Neural cell (in vitro differentiated cells): ENCODE measurements around the gene XAGE1B. TPM values are rescaled to one million over a fixed set of nuclear protein-coding genes. Genes with fewer than 3 reads are reported as not detected.
"Not testable (repeated sequence)": the region's sequence is repeated elsewhere in the genome, so short reads cannot be mapped to it uniquely, and the experiment has no call there.

ENCODE experiments used
- H2AFZ ChIP-seq: fragments of 200-600, 300-800 bp; sonication (generic), shearing (Covaris generic); 2 replicates; pipeline ENCODE4 v1.6.0; 2014; ENCODE audit warnings: low read depth, mild to moderate bottlenecking, antibody characterized with exemption, low read length, moderate library complexity
- H3F3A ChIP-seq: fragments of 200-600 bp; shearing (Covaris generic); 2 replicates; pipeline ENCODE4 v1.6.1; 2016; ENCODE audit warnings: mild to moderate bottlenecking, moderate library complexity, mixed read lengths, antibody characterized with exemption, low read length; ENCODE audit not compliant: insufficient read depth, poor library complexity, severe bottlenecking
- H3K27ac ChIP-seq: fragments of 200-600, 300-800 bp; sonication (generic), shearing (Covaris generic); 2 replicates; pipeline ENCODE4 v1.5.1; 2014; ENCODE audit warnings: mild to moderate bottlenecking, low read length, moderate library complexity
- H3K27me3 ChIP-seq: fragments of 300-800, 200-600 bp; sonication (generic), shearing (Covaris generic); 2 replicates; pipeline ENCODE4 v1.6.0; 2014; ENCODE audit warnings: mild to moderate bottlenecking, low read depth, low read length, moderate library complexity; ENCODE audit not compliant: insufficient read depth
- H3K36me3 ChIP-seq: fragments of 300-800, 200-600 bp; sonication (generic), shearing (Covaris generic); 2 replicates; pipeline ENCODE4 v1.5.1; 2014; ENCODE audit warnings: mild to moderate bottlenecking, antibody characterized with exemption, low read length, moderate library complexity; ENCODE audit not compliant: insufficient read depth
- H3K4me2 ChIP-seq: fragments of 300-800, 200-600 bp; sonication (generic), shearing (Covaris generic); 2 replicates; pipeline ENCODE4 v1.6.0; 2014; ENCODE audit warnings: mild to moderate bottlenecking, low read length
- H3K4me3 ChIP-seq: fragments of 300-800, 200-600 bp; sonication (generic), shearing (Covaris generic); 2 replicates; pipeline ENCODE4 v1.5.1; 2014; ENCODE audit warnings: mild to moderate bottlenecking, low read length, moderate library complexity
- H3K79me2 ChIP-seq: fragments of 200-600 bp; shearing (Covaris generic); replicated peaks from 2 replicates; pipeline ENCODE4 v1.6.0; 2014; ENCODE audit warnings: mild to moderate bottlenecking, low read length, moderate library complexity; ENCODE audit not compliant: insufficient read depth
- H3K9ac ChIP-seq: fragments of 300-800, 200-600 bp; sonication (generic), shearing (Covaris generic); 2 replicates; pipeline ENCODE4 v1.6.1; 2016; ENCODE audit warnings: mild to moderate bottlenecking, low read length, mixed read lengths
- H3K9me2 ChIP-seq: fragments of 200-600 bp; shearing (Covaris generic); 2 replicates; pipeline ENCODE4 v1.6.1; 2016; ENCODE audit warnings: mild to moderate bottlenecking, low read length, mixed read lengths; ENCODE audit not compliant: insufficient read depth
- H3K9me3 ChIP-seq: fragments of 200-600, 300-800 bp; sonication (generic), shearing (Covaris generic); 2 replicates; pipeline ENCODE4 v1.6.1; 2016; ENCODE audit warnings: mild to moderate bottlenecking, mixed run types, low read length, moderate library complexity, mixed read lengths
- H4K20me1 ChIP-seq: fragments of 200-600 bp; shearing (Covaris generic); 2 replicates; pipeline ENCODE4 v1.6.1; 2016; ENCODE audit warnings: mild to moderate bottlenecking, mixed run types; ENCODE audit not compliant: insufficient read depth
- CTCF ChIP-seq: fragments of 450-650 bp; IDR thresholded peaks from 2 replicates; pipeline ENCODE4 v1.5.1; 2014; ENCODE audit warnings: antibody characterized with exemption, mild to moderate bottlenecking, moderate library complexity; ENCODE audit not compliant: poor library complexity, severe bottlenecking
- EP300 ChIP-seq: fragments of 450-650 bp; conservative IDR thresholded peaks from 2 replicates; pipeline ENCODE4 v1.6.1; 2014; ENCODE audit warnings: antibody characterized with exemption, mild to moderate bottlenecking, moderate library complexity; ENCODE audit not compliant: poor library complexity, severe bottlenecking
- EZH2 ChIP-seq: fragments of 200-600, 300-800 bp; shearing (Covaris generic), sonication (generic); IDR thresholded peaks from 2 replicates; pipeline ENCODE4 v1.6.1; 2014; ENCODE audit warnings: antibody characterized with exemption, low read length, borderline replicate concordance, mild to moderate bottlenecking; ENCODE audit not compliant: insufficient read depth, poor library complexity, severe bottlenecking
- MXI1 ChIP-seq: fragments of 450-650 bp; conservative IDR thresholded peaks from 2 replicates; pipeline ENCODE4 v1.6.1; 2014; ENCODE audit warnings: antibody characterized with exemption, mild to moderate bottlenecking; ENCODE audit not compliant: poor library complexity, severe bottlenecking
- POLR2AphosphoS5 ChIP-seq: IDR thresholded peaks from 2 replicates; pipeline ENCODE4 v1.6.1; 2012
- RAD21 ChIP-seq: fragments of 450-650 bp; conservative IDR thresholded peaks from 2 replicates; pipeline ENCODE4 v1.6.1; 2014; ENCODE audit warnings: antibody characterized with exemption, mild to moderate bottlenecking, moderate library complexity
- SMC3 ChIP-seq: fragments of 450-650 bp; conservative IDR thresholded peaks from 2 replicates; pipeline ENCODE4 v1.6.1; 2014; ENCODE audit warnings: antibody characterized with exemption, mild to moderate bottlenecking, moderate library complexity; ENCODE audit not compliant: poor library complexity
- TAF1 ChIP-seq: IDR thresholded peaks from 2 replicates; pipeline ENCODE4 v1.6.1; 2012; ENCODE audit warnings: low read depth
- polyA minus RNA-seq: library from RNA; depleted of rRNA, polyadenylated mRNA; stranded (reverse); fragments of >200 nt; gene quantifications from 2 replicates; pipeline ENCODE4 v1.2.3, GENCODE V29; 2014
- polyA plus RNA-seq: library from polyadenylated mRNA; depleted of rRNA; stranded (reverse); fragments of >200 nt; gene quantifications from 2 replicates; pipeline ENCODE4 v1.2.3, GENCODE V29; 2014
- TF ChIP-seq, protein P1 (sequence below): IDR thresholded peaks from 2 replicates; pipeline ENCODE4 v1.6.1; 2012; ENCODE audit warnings: borderline replicate concordance

Gene XAGE1B, protein sequence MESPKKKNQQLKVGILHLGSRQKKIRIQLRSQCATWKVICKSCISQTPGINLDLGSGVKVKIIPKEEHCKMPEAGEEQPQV
- not detected in 2 replicates for polyA plus RNA-seq
- polyA minus RNA-seq, result not detected in 2 replicates

- not testable (repeated sequence) for H3K9me2 ChIP-seq, H4K20me1 ChIP-seq, H2AFZ ChIP-seq, H3K4me2 ChIP-seq, H3K36me3 ChIP-seq, H3K9ac ChIP-seq, H3K27ac ChIP-seq, H3K9me3 ChIP-seq, H3F3A ChIP-seq, H3K4me3 ChIP-seq, H3K27me3 ChIP-seq, H3K79me2 ChIP-seq
Observed at GRCh38 chrX:52516987-52517325, at the start of gene XAGE1B. Gene XAGE1B, minus strand, starts transcription at chrX:52517063. Its CDS starts 1,536 bp downstream, at chrX:52515527.

GRCh38 chrX:52563105-52563504 is 46.2 kb upstream of the XAGE1B start:
- Histone ChIP-seq H3K27ac (no peak overlapping the region), H2AFZ (no peak overlapping the region), H3K4me3 (no peak overlapping the region), H3K9me2 (no peaks in the 10 kb centered on the region), H3K4me2 (no peak overlapping the region), H3K27me3 (no peaks in the 10 kb centered on the region), H4K20me1 (no peaks in the 10 kb centered on the region), H3K9ac (no peak overlapping the region), H3K79me2 (no peaks in the 10 kb centered on the region), H3K36me3 (no peaks in the 10 kb centered on the region), H3F3A (no peaks in the 10 kb centered on the region), H3K9me3 (no peaks in the 10 kb centered on the region)
- TF ChIP-seq, protein P1, sequence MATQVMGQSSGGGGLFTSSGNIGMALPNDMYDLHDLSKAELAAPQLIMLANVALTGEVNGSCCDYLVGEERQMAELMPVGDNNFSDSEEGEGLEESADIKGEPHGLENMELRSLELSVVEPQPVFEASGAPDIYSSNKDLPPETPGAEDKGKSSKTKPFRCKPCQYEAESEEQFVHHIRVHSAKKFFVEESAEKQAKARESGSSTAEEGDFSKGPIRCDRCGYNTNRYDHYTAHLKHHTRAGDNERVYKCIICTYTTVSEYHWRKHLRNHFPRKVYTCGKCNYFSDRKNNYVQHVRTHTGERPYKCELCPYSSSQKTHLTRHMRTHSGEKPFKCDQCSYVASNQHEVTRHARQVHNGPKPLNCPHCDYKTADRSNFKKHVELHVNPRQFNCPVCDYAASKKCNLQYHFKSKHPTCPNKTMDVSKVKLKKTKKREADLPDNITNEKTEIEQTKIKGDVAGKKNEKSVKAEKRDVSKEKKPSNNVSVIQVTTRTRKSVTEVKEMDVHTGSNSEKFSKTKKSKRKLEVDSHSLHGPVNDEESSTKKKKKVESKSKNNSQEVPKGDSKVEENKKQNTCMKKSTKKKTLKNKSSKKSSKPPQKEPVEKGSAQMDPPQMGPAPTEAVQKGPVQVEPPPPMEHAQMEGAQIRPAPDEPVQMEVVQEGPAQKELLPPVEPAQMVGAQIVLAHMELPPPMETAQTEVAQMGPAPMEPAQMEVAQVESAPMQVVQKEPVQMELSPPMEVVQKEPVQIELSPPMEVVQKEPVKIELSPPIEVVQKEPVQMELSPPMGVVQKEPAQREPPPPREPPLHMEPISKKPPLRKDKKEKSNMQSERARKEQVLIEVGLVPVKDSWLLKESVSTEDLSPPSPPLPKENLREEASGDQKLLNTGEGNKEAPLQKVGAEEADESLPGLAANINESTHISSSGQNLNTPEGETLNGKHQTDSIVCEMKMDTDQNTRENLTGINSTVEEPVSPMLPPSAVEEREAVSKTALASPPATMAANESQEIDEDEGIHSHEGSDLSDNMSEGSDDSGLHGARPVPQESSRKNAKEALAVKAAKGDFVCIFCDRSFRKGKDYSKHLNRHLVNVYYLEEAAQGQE, result no peak
- TF ChIP-seq POLR2AphosphoS5 (no peak), EZH2 (no peak), RAD21 (no peak), CTCF (no peak), EP300 (no peak), TAF1 (no peak), MXI1 (no peak), SMC3 (no peak)

- no peaks in the 10 kb centered on the region for H3K79me2 ChIP-seq
- H4K20me1 ChIP-seq, result no peaks in the 10 kb centered on the region
- H3K27me3 ChIP-seq, result no peaks in the 10 kb centered on the region
- H2AFZ ChIP-seq, result no peak overlapping the region
- no peaks in the 10 kb centered on the region for H3K9me3 ChIP-seq
- H3F3A ChIP-seq, result no peaks in the 10 kb centered on the region
- H3K27ac ChIP-seq, result no peak overlapping the region
- no peaks in the 10 kb centered on the region for H3K36me3 ChIP-seq
- TF ChIP-seq RAD21 (no peak), POLR2AphosphoS5 (no peak), EP300 (no peak), SMC3 (no peak), CTCF (no peak), MXI1 (no peak), EZH2 (no peak), TAF1 (no peak)
- TF ChIP-seq, protein P1, result no peak
- no peak overlapping the region for H3K4me3 ChIP-seq
- H3K9ac ChIP-seq, result no peak overlapping the region
- no peaks in the 10 kb centered on the region for H3K9me2 ChIP-seq
- H3K4me2 ChIP-seq, result no peak overlapping the region
Observed at GRCh38 chrX:52558140-52558539, 41.3 kb upstream of the XAGE1B start.
